HTR-8/SVneo (cell line): ENCODE results near the gene SLC38A10.

Source experiments
- DNase-seq: peaks from one replicate; pipeline ENCODE4 v3.0.0; 2011; ENCODE audit warnings: low spot score, mixed read lengths; ENCODE audit not compliant: insufficient read length
- FAIRE-seq: peaks from 2 replicates; lab custom pipeline; 2011; peaks lifted over from hg19 to GRCh38; lab: Jason Lieb, UNC

SLC38A10 gene

DNA sequence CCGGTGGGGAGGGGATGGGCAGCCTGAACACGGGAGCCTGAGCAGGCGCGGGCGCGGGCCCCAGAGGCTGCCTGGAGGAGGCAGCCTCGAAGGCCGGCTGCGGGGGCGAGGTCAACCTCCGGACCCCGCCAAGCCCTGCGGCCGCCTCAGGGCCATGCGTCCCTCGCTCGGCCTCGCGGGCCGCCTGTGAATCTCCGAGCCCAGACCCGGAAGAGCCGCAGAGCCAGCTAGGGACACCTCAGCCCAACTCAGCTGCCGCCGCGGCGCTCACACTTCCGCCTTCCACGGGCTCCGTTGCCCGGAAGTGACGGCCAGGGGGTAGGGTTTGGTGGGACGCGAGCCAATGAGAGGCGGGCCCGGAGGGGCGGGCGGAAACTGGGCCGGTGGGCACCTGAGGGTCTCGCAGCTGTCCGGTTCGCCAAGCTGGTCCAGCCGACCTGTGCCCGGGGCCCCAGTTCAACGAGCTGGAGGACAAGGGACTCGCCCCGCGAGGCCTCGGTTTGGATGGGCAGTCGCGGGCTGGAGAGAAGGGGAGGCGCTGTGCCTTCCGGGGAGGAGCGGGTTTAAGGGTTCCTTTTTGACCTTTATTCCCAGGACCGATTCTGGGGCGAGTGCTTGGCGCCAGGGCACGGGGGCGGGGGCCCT, at the start of gene SLC38A10:
Gene SLC38A10, minus strand, starts transcription at position 277 of the 645 bp plus-strand sequence. CDS start 386 bp downstream, outside the sequence.
- DNase-seq = peak; percentile 98
- peak; percentile 57 for FAIRE-seq

DNA sequence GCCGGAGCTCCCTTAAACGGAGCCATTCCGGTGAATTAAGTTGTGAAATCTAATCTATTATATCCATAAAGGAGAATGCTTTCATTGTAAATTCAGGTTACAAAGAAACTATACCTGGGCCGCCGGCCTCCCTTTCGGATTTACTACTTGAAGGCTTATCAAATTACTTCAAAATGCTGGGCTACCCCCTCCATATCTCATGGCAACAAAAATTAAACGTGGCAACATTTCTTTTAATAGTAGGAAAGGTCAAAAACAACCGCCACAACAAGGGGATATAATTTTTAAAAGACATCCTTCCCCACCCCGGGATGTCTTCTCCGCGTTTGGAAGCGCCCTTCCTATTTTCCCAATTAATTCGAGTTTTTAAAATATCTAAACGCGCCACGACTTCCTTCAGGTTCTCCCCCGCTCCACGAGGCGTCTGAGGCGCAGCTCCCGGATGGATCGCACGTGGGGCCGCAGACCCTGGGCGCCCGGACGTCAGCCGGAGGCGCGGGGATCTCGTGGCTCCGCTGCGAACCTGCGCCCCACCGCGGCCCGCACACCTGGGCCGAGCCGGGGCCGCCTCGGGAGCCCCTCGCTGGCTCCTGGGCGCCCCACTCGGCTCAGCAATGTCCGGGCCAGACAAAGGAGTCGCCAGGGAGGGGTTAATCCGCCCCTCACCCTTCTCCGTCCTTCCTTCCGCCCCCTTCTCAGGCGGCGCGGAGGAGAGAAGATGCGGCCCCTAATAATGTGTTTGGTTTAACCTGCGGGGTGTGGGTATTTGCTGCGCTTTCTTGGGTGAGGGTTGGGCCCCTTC, 47.4 kb upstream of the SLC38A10 start:
- DNase-seq (no peak), FAIRE-seq (no peak)

DNA sequence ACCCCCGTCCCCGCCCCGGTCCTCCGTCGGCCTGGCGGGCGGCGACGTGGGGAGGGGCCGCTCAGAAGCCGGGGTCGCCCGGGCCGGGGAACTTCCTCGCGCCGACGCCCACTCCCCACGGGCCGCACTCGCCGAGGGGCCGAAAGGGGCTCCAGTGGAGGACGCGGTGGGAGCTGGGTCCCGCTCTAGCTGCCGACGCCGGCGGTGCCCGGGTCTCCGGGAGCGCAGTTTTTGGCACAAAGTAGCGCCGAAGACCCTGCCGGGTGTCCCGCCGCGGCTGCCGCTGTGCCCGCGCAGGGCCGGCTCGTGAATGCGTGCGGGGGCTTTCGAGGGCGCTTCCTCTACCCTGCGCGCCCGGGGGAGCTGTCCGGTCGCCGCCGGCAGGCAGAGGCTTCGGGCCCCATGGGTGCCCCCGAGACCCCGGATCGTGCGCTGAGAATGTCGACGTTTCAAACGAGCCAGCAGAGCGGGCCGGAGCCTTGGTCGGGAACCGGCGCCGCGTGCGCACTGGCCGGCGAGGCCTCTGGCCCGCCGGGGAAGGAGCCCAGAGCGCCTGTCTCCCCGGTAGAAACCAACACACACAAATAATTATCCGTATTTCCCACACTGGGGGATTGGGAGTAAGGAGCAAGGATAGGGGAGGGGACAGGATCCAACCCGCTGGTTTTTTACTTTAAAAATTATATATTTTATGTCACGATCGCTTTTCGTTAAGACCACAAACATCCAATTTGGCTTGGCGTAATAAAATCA, 46.6 kb upstream of the SLC38A10 start:
- DNase-seq (no peak), FAIRE-seq (no peak)

DNA sequence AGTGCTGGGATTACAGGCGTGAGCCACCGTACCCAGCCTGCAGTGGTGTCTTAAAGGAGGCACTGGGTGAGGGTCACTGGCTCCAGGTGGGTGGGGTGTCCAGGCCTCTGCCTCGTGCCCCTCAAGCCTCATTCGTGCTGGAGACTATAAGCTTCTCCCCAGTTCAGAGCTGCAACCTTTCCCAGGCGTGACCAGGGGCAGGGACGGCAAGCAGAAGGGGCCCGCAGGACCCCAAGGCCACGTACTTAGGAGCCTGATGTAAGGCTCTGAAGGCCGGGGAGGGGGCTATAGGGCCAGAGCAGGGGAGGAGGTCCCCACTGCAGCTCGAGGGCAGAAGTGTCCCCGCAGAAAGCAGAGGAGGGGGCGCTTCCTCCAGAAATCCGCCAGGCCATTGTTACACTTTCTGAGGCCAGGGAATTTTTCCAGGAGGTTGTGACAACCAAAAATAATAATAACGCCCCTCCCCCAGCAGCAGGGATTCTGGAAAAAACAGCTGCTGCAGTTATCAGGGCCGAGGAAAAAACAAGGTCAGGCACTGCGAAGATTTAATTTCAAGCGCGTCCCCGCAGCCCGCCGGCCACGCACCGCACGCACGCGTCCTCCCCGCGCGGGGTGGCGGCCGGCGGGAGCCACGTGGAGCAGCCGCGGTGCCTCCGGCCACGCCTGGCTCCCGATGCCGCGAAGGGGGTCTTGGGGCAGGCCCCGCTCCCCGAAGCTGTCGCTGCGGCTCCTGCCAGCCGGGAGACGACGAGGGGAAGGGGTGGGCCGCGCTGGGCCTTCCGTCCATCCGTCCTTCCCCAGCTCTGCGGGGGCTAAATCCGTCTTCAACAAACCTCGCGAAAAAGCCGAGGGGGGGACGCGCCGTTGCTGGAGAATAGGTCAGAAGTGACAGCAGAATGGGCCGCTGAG, 45.8 kb upstream of the SLC38A10 start:
- FAIRE-seq (no peak), DNase-seq (no peak)

DNA sequence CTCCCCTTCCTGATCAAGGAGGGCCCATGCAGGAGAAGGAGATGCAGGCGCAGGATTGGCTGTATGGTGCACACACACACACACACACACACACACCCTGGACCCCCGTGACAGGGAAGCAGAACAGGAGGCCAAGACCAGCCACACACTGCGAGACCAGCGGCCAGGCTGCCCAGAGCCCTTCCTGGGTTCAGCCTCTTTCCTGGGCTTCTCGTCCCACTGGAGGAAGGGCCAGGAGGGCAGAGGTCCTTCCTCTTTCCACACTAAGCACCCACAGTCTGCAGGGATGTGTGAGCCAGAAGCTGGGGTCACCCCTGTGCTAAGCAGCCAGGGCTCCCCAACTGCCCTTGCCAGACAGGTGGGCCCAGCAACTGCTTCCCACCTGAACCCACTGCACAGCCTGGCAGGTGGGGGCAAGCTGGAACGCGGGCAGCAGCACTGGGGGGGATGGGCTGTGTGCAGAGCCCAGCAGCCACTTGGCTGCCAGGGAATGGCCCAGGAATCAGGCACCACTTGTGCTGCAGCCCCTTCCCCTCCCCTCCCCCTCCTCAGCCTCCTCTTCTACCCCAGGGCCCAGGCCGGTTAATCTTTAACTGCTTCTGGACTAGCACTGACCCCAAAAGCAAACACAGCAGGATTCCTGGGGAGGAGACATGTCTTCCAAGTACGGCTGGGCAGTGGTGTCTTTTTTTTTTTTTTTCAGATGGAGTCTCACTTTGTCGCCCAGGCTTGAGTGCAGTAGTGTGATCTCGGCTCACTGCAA, 44.6 kb upstream of the SLC38A10 start:
- FAIRE-seq (no peak), DNase-seq (no peak)

DNA sequence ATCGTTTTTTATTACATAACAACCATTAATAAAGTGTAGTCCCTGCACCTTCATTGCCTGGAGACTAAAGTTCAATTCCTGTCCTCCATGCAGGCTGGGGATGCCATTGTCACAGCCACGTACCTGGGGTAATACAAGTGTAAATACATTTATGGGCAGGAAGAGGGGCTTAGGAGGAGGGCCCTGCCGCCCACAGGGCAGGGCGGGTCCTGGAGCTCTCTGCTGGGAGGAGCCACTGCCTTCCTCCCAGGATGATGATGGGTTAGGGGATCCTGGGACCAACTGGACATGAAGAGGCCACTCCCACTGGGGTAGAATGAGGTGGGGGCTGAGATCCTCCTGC, 44.1 kb upstream of the SLC38A10 start:
- DNase-seq (no peak), FAIRE-seq (no peak)

DNA sequence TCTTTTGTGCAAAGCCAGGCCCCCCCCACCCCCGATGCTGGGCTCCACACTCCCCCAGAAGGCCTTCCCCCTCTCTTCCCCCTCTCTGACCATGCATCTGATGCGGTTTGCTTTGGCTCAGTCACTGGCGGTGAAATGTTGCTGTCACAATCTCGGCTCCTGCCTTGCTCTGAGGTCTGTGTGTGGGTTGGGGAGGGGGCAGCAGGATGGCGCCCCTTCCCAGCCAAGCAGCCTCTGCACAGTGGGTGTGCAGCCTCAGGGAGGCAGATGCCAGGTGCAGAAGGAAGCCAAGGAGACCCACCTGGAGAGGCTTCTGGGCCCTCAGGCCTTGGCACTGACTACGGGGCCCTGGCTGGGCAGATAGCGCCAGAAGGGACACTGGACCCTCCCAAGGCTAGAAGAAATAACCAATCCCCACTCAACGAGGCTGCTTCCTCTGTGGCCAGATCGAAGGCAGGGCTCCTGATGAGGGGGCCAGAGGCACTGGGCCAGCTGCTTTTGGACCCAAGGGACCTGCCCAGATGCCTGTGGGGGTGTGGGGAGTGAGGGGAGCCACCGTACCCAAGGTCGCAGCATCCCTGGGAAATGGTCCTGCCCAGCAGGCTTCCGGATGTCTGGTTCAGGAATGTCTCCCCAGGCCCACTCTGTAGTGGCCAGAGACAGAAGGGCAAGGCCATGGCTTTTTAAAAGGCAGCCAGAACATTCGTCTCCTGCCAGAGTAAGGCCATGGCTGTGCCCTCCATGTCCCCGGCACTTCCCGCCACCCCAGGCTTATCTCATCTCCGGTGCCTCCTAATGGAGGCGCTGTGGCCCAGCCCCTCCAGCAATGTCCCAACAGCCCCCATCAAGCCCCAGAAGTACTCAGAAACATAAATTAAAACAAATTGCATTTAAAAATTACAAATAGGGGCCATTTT, 43.4 kb upstream of the SLC38A10 start:
- DNase-seq (no peak), FAIRE-seq (no peak)

DNA sequence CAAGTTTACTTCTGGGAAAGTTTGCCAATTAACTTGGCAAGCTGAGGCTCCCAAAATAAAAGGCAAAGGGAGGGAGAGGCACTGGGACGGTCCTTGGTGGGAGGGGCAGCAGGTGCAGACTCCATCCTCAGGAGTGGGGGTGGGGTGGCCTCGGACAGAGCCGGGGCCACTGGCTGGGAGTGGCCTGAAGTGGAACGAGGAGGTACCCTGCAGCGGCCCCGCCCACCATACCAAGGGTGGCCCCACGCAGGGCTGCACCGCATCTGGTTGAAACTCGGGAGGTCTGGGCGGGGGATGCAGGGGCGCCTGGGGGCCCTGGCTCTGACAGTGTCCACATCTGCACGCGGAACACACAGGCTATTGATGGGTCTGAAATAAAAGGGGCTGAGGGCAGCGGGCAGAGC, 42.4 kb upstream of the SLC38A10 start:
- no peak for DNase-seq
- FAIRE-seq = no peak

DNA sequence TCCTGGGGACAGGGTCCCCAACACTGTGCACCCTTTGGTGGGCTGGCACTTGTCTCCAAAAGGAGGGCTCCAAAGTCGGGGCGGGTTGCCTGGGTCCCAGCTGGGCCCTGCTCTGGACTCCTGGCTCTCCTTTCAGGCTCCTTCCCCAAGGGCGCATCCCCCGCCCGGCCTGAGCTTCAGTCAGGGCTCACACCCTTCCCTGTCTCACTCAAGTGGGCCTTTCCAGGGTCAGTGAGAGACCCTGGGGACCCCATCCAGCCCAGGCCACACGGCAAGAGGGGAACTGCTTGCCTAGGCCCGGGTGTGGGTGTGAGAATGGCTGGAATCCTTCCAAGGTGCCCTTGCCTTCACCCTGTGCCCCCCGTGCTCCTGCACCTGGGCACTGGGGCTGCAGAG, 41.8 kb upstream of the SLC38A10 start:
- no peak for DNase-seq
- FAIRE-seq = no peak

DNA sequence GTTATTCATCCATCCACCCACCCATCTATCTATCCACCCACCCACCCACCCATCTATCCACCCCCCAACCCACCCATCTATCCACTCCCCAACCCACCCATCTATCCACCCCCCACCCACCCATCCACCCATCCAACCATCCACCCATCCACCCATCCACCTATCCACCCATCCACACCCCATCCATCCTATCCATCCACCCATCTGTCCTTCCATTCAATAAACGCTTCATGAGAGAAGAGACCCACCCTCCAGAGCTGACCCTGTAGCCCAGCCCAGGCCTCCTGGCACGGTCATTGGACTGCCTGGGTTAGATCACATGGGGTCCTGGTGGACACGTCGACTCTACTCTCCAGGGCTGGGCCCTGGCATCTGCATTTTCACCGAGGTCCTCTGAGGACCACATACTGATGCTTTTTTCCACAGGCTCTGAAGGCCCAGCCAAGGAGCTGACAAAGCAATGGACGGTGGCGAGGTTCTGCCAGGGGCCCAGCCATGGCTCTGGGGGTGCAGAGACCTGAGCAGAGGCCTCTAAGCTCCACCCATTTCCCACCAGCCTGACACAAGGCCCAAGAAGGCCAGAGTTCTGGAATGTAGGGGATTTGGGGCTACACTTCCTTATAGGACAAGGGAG, 41.3 kb upstream of the SLC38A10 start:
- no peak for DNase-seq
- FAIRE-seq = no peak

DNA sequence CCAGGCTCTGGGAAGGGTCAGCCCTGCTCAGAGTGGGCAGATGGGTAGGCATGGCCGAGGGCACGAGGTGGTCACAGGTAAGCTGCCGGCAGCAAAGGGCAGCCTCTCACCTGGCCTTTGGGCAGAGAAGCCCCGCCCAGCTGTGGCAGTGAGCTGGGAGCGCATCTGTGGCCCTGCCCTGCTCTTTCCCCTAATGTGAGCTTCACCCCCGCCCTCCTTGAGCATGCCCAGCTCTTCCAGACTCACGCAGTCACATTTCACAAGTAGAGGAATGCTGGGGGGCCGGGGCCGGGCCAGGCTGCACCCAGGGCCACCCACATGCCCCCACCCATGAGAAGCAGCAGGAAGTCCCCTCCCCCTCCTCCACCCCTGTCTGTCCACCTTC, 40.7 kb upstream of the SLC38A10 start:
- no peak for FAIRE-seq
- DNase-seq = no peak

DNA sequence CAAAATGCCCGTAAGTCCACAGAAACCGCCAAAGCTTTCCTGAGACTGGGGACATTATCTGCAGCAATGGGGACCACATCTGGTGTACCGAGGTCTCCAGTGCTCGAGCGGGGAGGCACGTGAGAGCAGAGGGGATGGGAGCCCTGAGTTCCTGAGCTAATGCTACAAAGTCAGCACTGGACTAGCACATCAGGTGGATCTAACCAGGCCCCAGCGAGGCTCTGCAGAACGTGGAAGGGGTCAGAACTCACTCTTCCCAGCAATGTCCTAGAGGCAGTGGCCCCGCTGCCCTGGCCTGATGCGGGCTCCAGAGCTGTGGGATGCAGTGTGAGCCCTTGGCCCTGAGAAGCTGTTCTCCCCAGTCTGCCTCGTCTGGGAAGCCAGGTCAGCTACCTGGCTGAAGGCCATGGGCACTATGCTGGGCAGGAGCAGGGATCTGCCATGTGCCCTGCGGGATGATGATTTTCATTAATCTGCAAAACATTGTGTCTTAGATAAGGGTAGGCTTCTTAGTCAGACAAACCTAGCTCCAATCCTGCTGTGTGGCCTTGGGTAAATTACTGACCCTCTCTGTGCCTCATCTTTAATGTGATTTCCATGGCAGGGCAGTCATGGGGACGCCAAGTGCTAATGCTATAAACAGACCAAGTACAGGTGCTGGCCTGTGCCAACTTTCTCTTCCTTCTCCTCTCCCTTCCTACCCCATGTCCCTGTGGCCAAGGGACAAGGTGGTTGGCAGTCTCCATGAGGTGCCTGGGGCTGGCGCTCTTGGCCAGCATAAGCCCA, 40.1 kb upstream of the SLC38A10 start:
- no peak for DNase-seq
- no peak for FAIRE-seq

DNA sequence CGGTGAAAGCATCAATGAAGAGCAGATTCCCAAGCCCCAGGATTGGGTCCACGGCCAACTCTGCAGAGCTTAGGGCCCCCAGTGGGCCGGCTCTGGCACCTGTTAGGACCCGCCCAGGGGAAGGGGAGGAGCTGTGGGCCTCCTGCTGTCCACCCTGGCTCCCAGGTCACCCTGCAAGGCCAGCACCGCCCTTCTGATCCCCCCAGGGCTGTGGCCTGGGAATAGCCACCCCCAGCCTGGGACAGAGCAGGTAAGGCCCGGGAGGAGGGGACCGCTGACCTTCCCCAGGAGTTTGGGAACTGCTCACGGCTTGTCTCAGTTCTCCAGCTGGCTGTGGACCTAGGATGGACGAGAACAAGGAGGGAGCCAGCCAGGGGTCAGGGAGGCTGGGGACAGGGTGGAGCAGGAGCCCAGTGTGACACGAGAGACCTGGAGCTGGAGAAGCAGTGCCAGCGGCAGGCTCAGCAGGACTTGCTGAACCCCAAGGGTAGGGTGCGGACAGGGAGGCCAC, 39.3 kb upstream of the SLC38A10 start:
- FAIRE-seq = no peak
- no peak for DNase-seq

DNA sequence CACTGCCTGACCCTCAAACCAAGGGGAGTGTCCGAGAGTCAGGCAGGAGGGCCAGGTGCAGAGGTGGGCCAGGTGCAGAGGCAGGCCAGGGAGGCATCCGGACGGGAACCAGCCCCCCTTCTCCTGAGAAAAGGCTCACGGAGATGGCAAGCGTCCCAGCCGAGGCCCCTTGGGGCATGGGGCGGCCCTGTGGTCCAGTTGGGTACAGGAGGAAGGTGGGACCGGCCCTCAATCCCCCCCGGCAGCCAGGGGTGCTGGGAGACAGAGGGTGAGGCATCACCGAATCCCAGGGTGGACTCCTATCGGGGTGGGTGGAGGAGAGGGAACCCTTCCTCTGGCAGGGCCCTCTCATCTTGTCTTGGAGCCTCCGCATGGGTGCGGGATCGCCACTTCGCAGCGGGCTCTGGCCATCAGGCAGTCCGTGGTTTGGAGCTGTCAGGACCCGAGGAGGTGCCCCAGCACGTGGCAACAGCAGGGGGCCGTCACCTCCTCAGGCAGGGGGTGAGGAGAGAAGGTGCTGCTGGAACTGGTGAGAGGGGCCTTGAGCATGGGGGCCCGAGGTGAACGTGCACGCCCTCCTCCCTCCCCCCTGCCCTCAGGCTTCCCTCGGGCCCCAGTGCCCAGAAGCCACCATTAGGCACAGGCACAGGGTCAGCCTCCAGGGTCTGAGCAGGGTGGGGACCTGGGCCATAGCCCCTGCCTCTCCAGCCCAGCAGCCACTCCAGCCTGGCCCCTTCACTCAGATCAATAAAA, 38.7 kb upstream of the SLC38A10 start:
- FAIRE-seq (no peak), DNase-seq (no peak)

DNA sequence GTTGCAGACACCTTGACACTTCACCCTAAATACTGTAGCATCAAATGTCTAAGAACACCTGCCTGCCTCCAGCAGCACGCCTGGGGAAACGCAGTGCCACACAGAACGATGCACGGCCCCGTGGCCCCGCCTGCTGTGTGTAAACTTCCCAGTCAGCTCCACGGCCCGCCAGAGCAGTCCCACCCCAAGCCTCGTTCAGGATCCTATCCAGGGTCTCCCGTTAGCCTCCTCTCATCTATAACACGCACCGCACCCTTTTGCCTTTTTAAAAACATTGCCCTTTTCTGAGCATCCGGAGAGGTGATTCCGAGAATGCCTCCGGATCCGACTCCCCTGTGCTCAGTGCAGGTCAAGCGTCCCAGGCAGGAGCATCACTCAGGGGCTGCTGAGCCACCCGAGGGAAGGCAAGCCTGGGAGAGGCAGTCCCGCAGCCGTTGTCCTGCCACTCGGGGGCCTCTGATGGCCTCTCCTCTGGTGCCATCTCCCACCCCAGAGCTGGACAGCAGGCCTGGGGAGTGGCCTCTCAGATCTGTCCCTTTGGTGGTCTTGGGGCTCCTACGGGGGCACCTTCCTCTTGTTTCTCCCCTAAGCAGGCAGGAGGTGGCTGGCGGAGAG, 37.9 kb upstream of the SLC38A10 start:
- FAIRE-seq (no peak), DNase-seq (no peak)
